DMS114 treated with DMSO at 0.1 percent for 48 hours (cell line): Measurements from ENCODE around the gene ATOH8.

Experiments
- DNase-seq: peaks from one replicate; lab custom pipeline; 2025; ENCODE audit not compliant: unreplicated experiment; lab: John Stamatoyannopoulos, UW

The ATOH8 gene

GRCh38 chr2:85786444-85786843 lies 32.7 kb downstream of the ATOH8 start:
- no peak for DNase-seq

DNA sequence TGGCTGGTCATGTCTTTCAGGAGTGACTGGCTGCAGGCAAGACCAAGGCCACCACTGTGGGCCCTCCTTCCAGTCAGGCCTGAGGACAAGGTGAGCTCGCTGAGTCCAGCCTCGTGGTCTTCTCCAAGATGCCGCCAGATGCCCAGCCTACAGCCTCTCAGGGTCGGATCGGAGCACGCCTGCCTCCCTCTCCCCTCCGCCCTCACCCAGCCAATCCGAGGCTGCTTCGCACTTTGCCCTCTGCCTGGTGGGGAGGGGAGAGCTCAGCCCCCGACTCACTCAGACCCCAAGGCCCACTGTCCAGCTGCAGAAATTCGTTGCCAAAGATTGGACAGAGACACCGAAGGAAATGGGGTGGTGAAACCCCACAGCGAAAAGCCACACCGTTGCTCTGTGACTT lies 33.1 kb downstream of the ATOH8 start:
- no peak for DNase-seq

DNA sequence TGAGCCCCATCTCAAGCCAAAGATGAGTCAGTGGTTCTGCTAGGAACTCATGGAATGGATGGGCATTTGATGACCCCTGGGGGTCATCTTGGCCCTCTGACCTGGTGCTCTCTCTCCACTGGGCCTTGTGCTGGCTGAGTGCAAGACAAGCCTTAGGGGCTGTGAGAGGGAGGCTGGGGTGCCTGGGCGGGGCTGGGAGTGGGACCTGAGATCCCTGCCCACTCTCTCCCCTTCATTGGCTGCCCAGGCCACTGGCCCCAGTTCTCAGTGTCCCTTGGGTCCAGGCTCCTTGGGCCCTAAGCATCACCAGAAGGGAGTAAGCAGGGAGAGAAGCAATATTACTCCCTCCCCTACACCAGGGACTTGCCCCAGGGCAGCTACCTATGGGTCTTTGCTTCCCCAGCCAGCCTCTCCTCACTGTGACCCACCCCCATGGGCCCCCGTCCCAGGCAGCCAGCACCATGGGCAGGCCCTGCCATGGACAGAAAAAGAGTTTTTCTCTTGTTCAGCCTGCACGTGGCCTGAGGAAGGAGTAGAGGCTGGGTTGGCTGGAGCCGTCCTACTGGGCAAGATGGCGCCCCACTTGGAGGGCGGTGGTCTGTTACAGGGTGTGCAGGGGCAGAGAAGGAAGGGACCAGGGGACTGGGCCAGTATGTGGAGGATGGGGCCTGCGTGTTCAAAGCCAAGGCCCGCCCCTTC lies 33.6 kb downstream of the ATOH8 start:
- no peak for DNase-seq

- DNase-seq, result no peak
Measured at GRCh38 chr2:85787981-85788340, 34.2 kb downstream of the ATOH8 start.

GRCh38 chr2:85788603-85789002 lies 34.8 kb downstream of the ATOH8 start:
- no peak for DNase-seq

DNA sequence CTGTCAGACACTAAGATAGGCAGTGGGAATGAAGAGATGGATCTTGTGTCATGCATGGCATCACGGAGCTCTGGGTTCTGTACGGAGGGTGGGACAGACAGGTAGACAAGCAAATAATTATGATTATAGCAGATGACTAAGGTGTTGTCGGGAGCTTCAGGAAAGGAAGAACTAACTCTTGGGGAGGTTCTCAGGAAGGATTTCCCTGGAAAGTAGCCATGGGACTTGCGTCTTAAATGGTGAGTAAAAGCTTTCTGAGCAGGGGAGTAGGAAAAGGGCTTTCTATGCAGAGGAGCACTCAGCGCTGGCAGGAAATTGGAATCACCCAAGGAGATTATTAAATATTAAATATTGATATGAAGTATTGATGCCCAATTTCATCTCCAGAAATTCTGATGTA lies 35.5 kb downstream of the ATOH8 start:
- DNase-seq, result no peak

DNA sequence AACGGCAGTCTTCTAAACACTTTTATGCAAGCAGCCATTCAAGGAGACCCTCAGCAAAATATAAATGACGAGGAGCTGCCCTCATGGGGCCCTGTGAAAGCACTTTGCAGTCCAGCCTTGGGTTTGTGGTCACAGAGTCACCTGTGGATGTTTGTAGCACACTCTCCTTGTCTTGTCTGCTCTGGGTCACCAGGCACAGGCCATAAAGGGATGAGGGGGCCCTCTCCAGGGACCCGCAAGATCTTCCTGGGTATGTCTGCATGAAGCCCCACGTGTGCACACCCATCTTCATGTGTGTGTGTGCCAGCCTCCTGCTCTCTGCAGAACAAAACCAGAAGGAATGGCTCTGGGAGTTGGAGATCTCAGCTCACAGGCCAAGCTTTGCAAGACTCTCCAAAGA lies 36.2 kb downstream of the ATOH8 start:
- DNase-seq, result no peak

DNA sequence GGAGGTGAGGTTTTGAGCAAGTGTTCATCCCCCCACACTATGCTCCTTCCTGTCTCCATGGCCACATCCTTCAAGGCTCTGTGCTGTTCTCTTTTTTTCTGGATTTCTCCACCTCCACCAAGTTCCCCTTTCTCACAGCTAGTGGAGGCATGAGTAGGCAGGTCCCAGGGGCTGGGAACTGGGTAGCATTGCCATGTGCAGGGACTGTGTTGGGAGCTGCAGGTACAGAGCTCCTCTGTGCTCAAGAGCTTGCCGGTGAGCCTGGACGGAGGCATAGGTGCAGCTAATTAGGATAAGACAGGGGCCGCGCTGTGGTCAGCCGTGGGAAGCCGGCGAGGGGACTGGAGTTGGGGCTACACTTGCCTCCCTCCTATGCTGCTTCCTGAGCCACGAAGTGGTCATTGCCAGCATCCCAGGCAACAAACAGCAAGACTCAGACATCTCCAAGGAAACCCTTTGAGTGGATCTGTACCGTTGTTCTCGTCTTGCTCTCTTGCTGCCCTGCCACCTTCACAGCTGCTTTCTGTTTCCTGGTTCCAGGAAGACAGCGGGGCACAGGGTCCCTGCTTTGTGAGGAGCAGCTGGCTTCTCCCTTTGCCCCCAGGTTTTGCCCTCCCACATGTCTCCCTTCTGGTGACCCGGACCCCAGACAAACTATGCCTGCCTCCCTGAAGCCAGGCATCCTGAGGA lies 36.9 kb downstream of the ATOH8 start:
- no peak for DNase-seq

GRCh38 chr2:85791704-85792565 lies 38.1 kb downstream of the ATOH8 start:
- no peak for DNase-seq

GRCh38 chr2:85792783-85793441 lies 39.1 kb downstream of the ATOH8 start:
- DNase-seq, result no peak

GRCh38 chr2:85793584-85793983 lies 39.8 kb downstream of the ATOH8 start:
- DNase-seq, result no peak

DNA sequence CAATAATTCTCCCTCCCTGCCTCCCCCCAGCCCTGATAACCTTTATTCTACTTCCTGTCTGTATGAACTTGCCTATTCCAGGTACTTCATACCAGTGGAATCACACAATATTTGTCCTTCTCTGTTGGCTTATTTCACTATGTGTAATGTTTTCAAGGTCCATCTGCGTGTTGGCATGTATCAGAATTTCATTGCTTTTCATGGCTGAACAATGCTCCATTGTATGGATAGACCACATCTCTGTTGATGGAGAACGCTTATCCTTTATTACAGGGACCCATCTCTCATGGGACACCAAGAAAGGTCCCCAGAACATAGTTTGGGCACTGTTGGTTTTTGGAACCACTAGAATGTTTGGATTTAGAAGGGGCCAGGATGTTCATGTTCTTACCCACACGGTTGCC lies 40.2 kb downstream of the ATOH8 start:
- DNase-seq, result no peak

DNA sequence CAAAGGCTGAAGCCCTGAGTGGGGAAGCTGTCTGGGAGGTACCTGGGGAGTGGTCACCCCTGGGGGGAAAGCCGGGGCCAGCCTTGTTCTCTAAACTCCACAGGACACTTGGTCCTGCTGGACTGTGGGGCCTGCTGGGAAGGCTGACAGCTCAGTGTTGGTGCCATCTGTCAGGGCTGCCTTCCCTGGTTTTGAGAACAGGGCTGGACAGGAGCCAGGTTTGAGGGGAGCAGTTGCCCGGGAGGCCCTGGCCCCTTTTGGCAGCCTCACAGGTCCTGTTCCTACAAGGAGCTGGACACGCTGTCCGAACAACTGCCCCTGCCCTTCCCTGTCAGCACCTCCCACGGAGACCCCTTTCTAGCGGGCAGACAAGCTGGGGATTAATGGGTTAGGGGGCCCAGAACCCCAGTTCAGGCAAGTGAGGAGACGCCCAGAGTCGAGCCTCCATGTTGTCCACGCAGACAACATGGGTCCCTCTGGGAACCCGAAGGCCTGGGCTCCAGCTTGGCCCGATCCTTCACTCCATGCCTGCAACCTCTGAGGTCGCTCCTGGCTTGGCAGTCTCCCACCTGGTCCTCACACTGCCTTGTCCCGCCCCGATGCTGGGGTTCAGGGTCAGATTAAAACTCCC lies 40.8 kb downstream of the ATOH8 start:
- no peak for DNase-seq

DNA sequence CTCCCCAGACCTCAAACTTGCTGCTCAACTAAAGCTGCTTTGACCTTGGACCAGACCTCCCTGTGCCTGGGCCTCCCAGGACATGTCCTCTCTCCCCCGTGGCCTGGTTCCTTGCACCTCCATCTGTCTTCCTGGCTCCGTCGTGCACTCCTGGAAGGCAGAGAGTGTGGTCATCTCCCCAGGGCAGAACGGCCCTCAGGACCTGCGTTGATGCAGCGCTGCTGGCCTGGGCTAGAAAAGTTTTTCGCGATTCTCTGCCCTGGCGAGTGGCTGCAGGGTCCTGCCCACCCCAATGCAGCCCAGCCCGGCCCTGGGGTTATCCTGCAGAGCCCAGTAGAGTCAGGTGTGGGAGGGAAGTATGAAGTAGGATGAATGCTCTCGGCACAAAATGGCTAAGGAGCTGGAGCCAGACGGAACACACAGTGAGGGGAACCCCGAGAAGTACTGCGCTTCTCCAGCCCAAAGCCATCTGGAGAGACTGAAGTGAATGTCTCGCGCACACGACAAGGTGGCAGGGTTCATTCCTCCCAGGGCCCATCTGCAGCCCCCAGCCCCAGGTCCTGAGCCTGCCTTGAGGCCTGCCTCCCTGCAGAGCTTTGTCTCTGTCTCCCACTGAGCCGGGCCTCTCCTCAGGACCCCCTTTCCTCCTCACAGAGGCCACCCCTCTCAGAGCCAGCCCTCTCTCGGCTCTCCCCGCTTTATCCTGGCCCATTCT lies 41.7 kb downstream of the ATOH8 start:
- DNase-seq, result no peak

GRCh38 chr2:85796046-85796340 lies 42.2 kb downstream of the ATOH8 start:
- no peak for DNase-seq

DNA sequence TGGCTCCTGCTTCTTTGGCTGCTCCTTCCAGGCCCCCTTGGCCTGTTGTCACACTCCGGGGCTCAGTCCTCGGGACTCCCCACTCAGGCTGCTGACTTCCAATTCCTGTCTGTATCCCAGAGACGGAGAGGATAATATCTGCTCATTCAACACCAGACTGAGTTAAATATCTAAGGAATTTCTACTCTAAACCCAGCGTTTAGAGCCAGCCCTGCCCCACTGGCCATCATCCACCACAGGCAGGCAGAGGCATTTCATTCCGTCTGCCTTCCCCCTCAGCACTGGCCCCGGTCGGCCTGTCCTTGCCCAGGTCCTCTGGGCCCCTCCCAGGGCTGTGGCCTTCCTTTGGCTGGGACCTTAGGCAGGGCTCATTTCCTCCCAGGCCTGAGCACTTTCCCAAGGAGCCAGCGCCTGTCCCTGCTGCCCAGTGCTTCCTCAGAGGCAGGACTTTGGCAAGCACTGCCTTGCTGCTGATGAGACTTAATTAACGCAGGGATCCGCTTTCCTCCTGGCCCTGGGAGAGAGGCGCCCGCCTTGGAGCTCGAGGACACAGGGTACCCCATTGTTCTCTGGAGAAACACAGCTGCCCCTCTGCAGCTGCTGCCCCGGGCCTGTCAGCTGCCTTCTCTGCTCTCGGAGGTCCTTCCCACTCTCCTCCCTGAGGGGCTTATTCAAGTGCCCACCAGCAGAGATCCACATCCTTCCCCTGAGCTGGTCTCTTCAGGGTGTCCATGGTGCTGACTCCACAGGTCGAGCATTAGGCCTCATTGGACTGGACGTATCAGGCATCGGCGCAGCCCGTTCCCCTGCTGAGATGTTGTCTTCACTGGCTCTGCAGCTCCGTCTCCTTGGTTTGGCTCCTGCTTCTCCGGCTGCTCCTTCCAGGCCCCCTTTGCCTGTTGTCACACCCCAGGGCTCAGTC lies 42.8 kb downstream of the ATOH8 start:
- no peak for DNase-seq

DNA sequence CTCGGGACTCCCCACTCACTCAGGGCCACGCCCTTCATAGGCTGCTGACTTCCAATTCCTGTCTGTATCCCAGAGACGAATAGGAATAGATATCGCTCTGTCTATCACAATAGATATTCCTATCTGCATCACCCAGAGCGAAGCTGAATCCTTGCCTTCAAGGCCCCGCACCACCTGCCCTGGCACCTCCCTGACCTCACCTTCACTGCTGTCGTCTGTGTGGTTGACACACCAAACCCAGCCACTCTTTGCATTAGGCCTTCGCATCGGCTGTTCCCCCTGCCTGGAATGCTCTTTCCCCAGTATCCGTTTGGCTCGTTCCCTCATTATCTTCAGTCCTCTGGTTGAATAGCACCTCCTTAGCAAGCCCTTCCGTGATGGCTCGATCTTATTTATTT lies 43.5 kb downstream of the ATOH8 start:
- DNase-seq, result no peak

GRCh38 chr2:85797921-85798320 lies 44.1 kb downstream of the ATOH8 start:
- no peak for DNase-seq

GRCh38 chr2:85799215-85799956 lies 45.6 kb downstream of the ATOH8 start:
- DNase-seq, result no peak
